H9 (cell line): Measurements from ENCODE around the gene TRMT61A. TPM values are rescaled to one million over a fixed set of nuclear protein-coding genes. Genes with fewer than 3 reads are reported as not detected.

Experiments
- DNase-seq: peaks from one replicate; pipeline ENCODE4 v3.0.0-alpha.2; 2017
- H2AFZ ChIP-seq: one replicate; pipeline ENCODE4 v1.6.1; 2013; ENCODE audit warnings: mild to moderate bottlenecking, low read length, control low read depth, moderate library complexity
- H2AK5ac ChIP-seq: 2 replicates; pipeline ENCODE4 v1.6.1; 2013; ENCODE audit warnings: low read length, control low read depth, mixed read lengths; ENCODE audit not compliant: insufficient read length
- H2BK120ac ChIP-seq: one replicate; pipeline ENCODE4 v1.6.1; 2013; ENCODE audit warnings: low read depth, mild to moderate bottlenecking, low read length, control low read depth, inconsistent platforms; ENCODE audit not compliant: poor library complexity, severe bottlenecking
- H2BK12ac ChIP-seq: 2 replicates; pipeline ENCODE4 v1.6.1; 2013; ENCODE audit warnings: low read length, control low read depth, mixed read lengths, low read depth; ENCODE audit not compliant: insufficient read length
- H2BK15ac ChIP-seq: 2 replicates; pipeline ENCODE4 v1.6.1; 2013; ENCODE audit warnings: low read depth, low read length, control low read depth
- H2BK20ac ChIP-seq: one replicate; pipeline ENCODE4 v1.6.1; 2013; ENCODE audit warnings: low read depth, mild to moderate bottlenecking, low read length, control low read depth, inconsistent platforms; ENCODE audit not compliant: poor library complexity, severe bottlenecking
- H2BK5ac ChIP-seq: 2 replicates; pipeline ENCODE4 v1.6.1; 2013; ENCODE audit warnings: low read length, control low read depth, mixed read lengths; ENCODE audit not compliant: insufficient read length
- H3K14ac ChIP-seq: 2 replicates; pipeline ENCODE4 v1.6.1; 2013; ENCODE audit warnings: low read length, control low read depth; ENCODE audit not compliant: insufficient read depth
- H3K18ac ChIP-seq: 2 replicates; pipeline ENCODE4 v1.6.1; 2013; ENCODE audit warnings: low read depth, mild to moderate bottlenecking, mixed read lengths, low read length, control low read depth; ENCODE audit not compliant: insufficient read length
- H3K23ac ChIP-seq: 2 replicates; pipeline ENCODE4 v1.6.1; 2013; ENCODE audit warnings: low read length, control low read depth, mixed read lengths, low read depth; ENCODE audit not compliant: insufficient read length
- H3K23me2 ChIP-seq: 2 replicates; pipeline ENCODE4 v1.6.1; 2013; ENCODE audit warnings: low read depth, mild to moderate bottlenecking, mixed read lengths, low read length, control low read depth; ENCODE audit not compliant: insufficient read length, poor library complexity, severe bottlenecking
- H3K27ac ChIP-seq: 2 replicates; pipeline ENCODE4 v1.5.1; 2013; ENCODE audit warnings: low read length, control low read depth, mixed read lengths, low read depth; ENCODE audit not compliant: insufficient read length
- H3K27me3 ChIP-seq: 2 replicates; pipeline ENCODE4 v1.6.1; 2013; ENCODE audit warnings: low read length, control low read depth, inconsistent platforms; ENCODE audit not compliant: insufficient read depth
- H3K4ac ChIP-seq: 2 replicates; pipeline ENCODE4 v1.6.1; 2013; ENCODE audit warnings: low read depth, mild to moderate bottlenecking, control low read depth, inconsistent platforms, low read length, moderate library complexity
- H3K4me1 ChIP-seq: 2 replicates; pipeline ENCODE4 v1.6.1; 2013; ENCODE audit warnings: low read length, control low read depth, inconsistent platforms; ENCODE audit not compliant: insufficient read depth
- H3K4me2 ChIP-seq: 2 replicates; pipeline ENCODE4 v1.6.1; 2013; ENCODE audit warnings: low read length, control low read depth, mixed read lengths; ENCODE audit not compliant: insufficient read length, insufficient read depth
- H3K56ac ChIP-seq: 2 replicates; pipeline ENCODE4 v1.6.1; 2013; ENCODE audit warnings: low read depth, mild to moderate bottlenecking, mixed read lengths, low read length, control low read depth; ENCODE audit not compliant: insufficient read length
- H3K79me1 ChIP-seq: 2 replicates; pipeline ENCODE4 v1.6.1; 2013; ENCODE audit warnings: low read depth, mild to moderate bottlenecking, moderate library complexity, low read length, control low read depth, inconsistent platforms; ENCODE audit not compliant: insufficient read depth, poor library complexity, severe bottlenecking
- H3K79me2 ChIP-seq: 2 replicates; pipeline ENCODE4 v1.6.1; 2013; ENCODE audit warnings: low read length, control low read depth, inconsistent platforms; ENCODE audit not compliant: insufficient read depth
- H3K9ac ChIP-seq: 2 replicates; pipeline ENCODE4 v1.6.1; 2013; ENCODE audit warnings: low read length, control low read depth, mixed read lengths; ENCODE audit not compliant: insufficient read length; ENCODE audit errors: extremely low read depth
- H3K9me3 ChIP-seq: one replicate; pipeline ENCODE4 v1.6.1; 2013; ENCODE audit warnings: low read depth, low read length, inconsistent platforms; ENCODE audit not compliant: control insufficient read depth
- H3T11ph ChIP-seq: one replicate; pipeline ENCODE4 v1.6.1; 2013; ENCODE audit warnings: mild to moderate bottlenecking, low read length, control low read depth, inconsistent platforms
- H4K20me1 ChIP-seq: one replicate; pipeline ENCODE4 v1.6.1; 2013; ENCODE audit not compliant: control insufficient read depth, insufficient read length, insufficient read depth
- H4K5ac ChIP-seq: 2 replicates; pipeline ENCODE4 v1.6.1; 2013; ENCODE audit warnings: low read depth, mild to moderate bottlenecking, mixed read lengths, low read length, control low read depth; ENCODE audit not compliant: insufficient read length
- H4K8ac ChIP-seq: replicated peaks from 2 replicates; pipeline ENCODE4 v1.6.1; 2013; ENCODE audit warnings: low read length, control low read depth, mixed read lengths, low read depth; ENCODE audit not compliant: insufficient read length
- H4K91ac ChIP-seq: 2 replicates; pipeline ENCODE4 v1.6.1; 2013; ENCODE audit warnings: low read depth, mild to moderate bottlenecking, moderate library complexity, mixed read lengths, low read length, control low read depth; ENCODE audit not compliant: insufficient read length
- H3K27ac Mint-ChIP-seq, 3 experiments: 2 replicates in 2 of 3; 3 replicates in 1 of 3; pipeline ENCODE4 v1.8.0; 2020 to 2021; ENCODE audit warnings: mixed read lengths in 3 of 3, mild to moderate bottlenecking in 1 of 3, moderate library complexity in 1 of 3
- H3K27me3 Mint-ChIP-seq: 2 replicates; pipeline ENCODE4 v1.8.0; 2021; ENCODE audit warnings: low read depth, mild to moderate bottlenecking, moderate library complexity, mixed read lengths
- H3K36me3 Mint-ChIP-seq, 3 experiments: 2 replicates in 2 of 3; 3 replicates in 1 of 3; pipeline ENCODE4 v1.8.0; 2020 to 2021; ENCODE audit warnings: low read depth in 3 of 3, mixed read lengths in 3 of 3; ENCODE audit not compliant: insufficient read depth in 1 of 3
- H3K4me1 Mint-ChIP-seq, 2 experiments: 2 replicates each; pipeline ENCODE4 v1.8.0; 2020; ENCODE audit warnings: mixed read lengths in 2 of 2
- H3K4me3 Mint-ChIP-seq, 2 experiments: 2 replicates in 1 of 2; 3 replicates in 1 of 2; pipeline ENCODE4 v1.8.0; 2020 to 2021; ENCODE audit warnings: mild to moderate bottlenecking in 2 of 2, mixed read lengths in 2 of 2, moderate library complexity in 1 of 2
- H3K9me3 Mint-ChIP-seq, 2 experiments: 2 replicates in 1 of 2; 3 replicates in 1 of 2; pipeline ENCODE4 v1.8.0; 2020; ENCODE audit warnings: mild to moderate bottlenecking in 2 of 2, mixed read lengths in 2 of 2, moderate library complexity in 1 of 2
- CTCF ChIP-seq: fragments of 200-600 bp; sonication (generic); conservative IDR thresholded peaks from 3 replicates; pipeline ENCODE4 v1.8.0; 2021; ENCODE audit warnings: antibody characterized with exemption, mild to moderate bottlenecking
- WGBS: extraction: QIAGEN DNeasy Blood & Tissue Kit; methylation state at CpG from one replicate; pipeline ENCODE4 v1.1.7; 2013; ENCODE audit warnings: missing lambda C conversion rate, low lambda C conversion rate, mixed read lengths; ENCODE audit not compliant: insufficient read length; ENCODE audit errors: extremely low coverage; 5-methylcytosine and 5-hydroxymethylcytosine counted together
- total RNA-seq: library from RNA; stranded (reverse); gene quantifications from 2 replicates; pipeline ENCODE4 v1.2.1, GENCODE V29; 2021

TRMT61A gene
- total RNA-seq, 1 experiment from 2014 or later: 21.9 TPM

GRCh38 chr14:103560691-103561090 lies 31.7 kb downstream of the TRMT61A start:
- H3K56ac ChIP-seq: no peak overlapping the region
- no peaks in the 10 kb centered on the region for H3K4me1 ChIP-seq
- Mint-ChIP-seq H3K36me3 (peaks cover 19 to 29% (median 24%) of the 10 kb centered on the region in 3 experiments), H3K9me3 (no peaks in the 10 kb centered on the region), H3K27me3 (no peaks in the 10 kb centered on the region), H3K4me1 (peaks cover 20 to 21% of the 10 kb centered on the region in 2 experiments), H3K4me3 (peak overlapping the region; percentile 85 to 93), H3K27ac (no peak overlapping the region)
- no peaks in the 10 kb centered on the region for H3K9me3 ChIP-seq
- H3K27me3 ChIP-seq: no peaks in the 10 kb centered on the region
- no peak for TF ChIP-seq CTCF
- no peak overlapping the region for H3K23ac ChIP-seq
- H2AK5ac ChIP-seq: no peak overlapping the region
- H3K14ac ChIP-seq: no peak overlapping the region
- DNase-seq: no peak
- H3T11ph ChIP-seq: no peak overlapping the region
- H2BK5ac ChIP-seq: no peak overlapping the region
- no peak overlapping the region for H3K27ac ChIP-seq
- peaks cover 23% of the 10 kb centered on the region; the same call in 1 of the 2 replicates for H3K79me2 ChIP-seq
- no peak overlapping the region for H4K8ac ChIP-seq
- no peak overlapping the region for H4K91ac ChIP-seq
- H3K4me2 ChIP-seq: no peak overlapping the region
- peaks cover 10% of the 10 kb centered on the region for H3K79me1 ChIP-seq
- no peak overlapping the region for H3K9ac ChIP-seq
- no peak overlapping the region for H2BK20ac ChIP-seq
- no peak overlapping the region for H2BK120ac ChIP-seq
- H3K4ac ChIP-seq: no peak overlapping the region
- H2BK15ac ChIP-seq: no peak overlapping the region
- H4K5ac ChIP-seq: no peak overlapping the region
- H3K23me2 ChIP-seq: peaks cover 13% of the 10 kb centered on the region
- no peak overlapping the region for H2BK12ac ChIP-seq
- no peak overlapping the region for H2AFZ ChIP-seq
- H3K18ac ChIP-seq: no peak overlapping the region
- whole genome bisulfite sequencing: no CpG with 5 or more reads among the region's 8 CpGs
- H4K20me1 ChIP-seq: no peaks in the 10 kb centered on the region
